Cerebellar cortex (tissue), 1 donor: ENCODE data around the gene CASZ1.
A peak's percentile ranks its signal among the peaks of the same experiment; 100 is the strongest.

Experiments used
- DNase-seq: peaks from one replicate; pipeline ENCODE4 v3.0.0-alpha.2; 2015; ENCODE audit warnings: low spot score

Gene CASZ1

DNA sequence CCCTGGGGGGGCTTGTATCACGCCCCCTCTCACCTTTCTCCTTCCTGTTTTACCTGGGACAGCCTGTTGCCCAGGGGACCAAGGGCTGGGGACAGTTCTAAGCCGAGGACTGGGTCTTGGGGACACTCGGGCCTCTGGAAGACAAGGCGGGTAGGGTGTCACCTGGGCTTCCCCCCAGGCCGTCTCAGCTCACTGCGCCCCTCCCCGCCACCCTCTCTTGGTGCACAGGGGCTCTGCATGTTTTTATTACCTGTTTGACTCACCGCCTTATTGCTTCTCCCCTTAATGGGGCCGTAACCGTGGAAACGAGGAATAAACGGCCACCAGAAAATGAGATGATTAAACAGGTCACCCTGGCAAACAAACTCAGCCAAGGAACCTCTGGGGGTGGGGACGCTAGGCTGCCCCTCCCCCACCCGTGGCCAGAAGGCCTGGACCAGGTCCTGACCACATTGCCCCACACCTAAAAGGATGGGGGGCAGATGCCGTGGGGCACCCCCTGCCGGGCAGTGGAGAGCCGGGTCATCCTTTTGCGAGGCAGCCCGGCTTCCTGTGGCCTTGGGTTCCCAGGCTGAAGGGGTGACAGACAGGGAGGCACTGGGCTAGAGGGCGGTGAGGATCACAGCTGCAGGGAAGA is 109.9 kb downstream of the CASZ1 start:
- DNase-seq, result no peak

DNA sequence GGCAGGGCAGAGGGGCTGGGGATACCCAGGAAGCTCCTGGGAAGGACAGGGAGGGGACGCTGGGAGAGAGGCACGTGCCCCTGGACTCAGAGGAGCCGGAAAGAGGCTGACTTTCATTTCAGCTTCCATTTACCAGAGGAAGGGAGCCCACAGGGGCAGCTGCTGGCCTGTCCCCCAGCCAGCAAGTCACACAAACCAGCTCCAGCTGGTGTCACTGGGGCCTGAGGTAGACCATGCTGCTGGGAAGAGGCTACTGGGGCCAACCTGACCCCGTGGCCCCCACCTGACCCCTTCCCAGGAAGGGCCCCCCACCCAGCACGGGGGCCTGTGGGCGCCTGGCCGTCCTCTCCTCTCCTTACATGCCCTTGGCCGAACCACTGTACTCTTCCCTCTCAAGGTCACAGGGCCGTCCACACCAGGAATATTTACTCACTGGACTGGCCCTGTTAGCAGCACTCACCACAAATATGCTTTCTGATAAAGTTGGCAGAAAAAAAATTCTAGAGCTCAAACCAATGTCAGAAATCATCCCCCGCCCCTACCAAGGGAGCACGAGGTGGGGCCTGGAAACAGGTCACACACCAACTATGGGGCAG is 110.5 kb downstream of the CASZ1 start:
- DNase-seq, result no peak

DNA sequence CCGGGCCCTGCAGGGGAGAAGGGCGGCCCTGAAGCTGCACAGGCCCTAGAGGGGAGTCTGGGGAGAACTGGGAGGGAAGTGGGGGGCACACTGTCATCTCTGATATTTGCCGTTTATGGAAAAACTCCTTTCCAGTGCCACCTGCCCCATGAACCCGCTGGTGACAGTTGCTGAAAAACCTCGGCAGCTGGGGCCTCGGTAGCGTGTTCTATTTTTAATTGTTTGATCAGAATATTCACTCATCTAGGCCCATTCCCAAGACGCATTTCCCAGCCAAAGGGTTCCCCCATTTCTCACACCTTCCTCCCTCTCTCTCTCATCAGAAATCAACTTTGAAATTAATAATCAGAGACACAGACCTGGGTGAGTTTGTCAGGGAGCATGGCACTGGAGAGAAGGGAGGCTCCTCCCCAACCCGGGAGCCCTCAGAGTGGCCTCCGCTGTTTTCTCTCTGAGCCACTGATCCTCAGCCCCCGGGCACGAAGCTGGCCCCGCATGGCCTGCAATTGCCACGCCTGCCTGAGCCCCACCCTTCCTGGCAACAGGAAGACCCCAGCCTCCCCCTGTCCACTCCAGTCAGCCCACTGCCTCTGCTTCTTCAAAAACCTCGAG is 111.1 kb downstream of the CASZ1 start:
- DNase-seq, result no peak

DNA sequence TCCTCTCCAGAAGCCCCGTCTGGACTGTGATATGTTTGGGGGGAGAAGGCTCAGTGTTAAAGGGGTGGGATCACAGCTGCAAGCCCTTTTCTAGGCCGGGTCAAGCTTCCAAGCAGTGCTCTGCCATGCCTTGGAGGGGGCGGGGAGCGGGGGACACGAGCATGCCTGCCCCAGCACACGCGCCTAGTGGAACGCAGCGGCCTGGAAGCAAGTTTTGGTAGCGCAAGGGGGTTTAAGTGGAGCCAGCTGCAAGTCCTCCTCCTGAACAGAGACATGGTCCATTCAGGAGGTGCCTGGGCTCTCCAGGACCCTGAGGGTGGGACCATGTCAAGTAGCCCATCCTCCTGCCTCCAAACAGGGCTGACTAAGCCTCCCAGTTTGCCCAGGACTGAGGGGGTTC is 112.2 kb downstream of the CASZ1 start:
- DNase-seq, result no peak

DNA sequence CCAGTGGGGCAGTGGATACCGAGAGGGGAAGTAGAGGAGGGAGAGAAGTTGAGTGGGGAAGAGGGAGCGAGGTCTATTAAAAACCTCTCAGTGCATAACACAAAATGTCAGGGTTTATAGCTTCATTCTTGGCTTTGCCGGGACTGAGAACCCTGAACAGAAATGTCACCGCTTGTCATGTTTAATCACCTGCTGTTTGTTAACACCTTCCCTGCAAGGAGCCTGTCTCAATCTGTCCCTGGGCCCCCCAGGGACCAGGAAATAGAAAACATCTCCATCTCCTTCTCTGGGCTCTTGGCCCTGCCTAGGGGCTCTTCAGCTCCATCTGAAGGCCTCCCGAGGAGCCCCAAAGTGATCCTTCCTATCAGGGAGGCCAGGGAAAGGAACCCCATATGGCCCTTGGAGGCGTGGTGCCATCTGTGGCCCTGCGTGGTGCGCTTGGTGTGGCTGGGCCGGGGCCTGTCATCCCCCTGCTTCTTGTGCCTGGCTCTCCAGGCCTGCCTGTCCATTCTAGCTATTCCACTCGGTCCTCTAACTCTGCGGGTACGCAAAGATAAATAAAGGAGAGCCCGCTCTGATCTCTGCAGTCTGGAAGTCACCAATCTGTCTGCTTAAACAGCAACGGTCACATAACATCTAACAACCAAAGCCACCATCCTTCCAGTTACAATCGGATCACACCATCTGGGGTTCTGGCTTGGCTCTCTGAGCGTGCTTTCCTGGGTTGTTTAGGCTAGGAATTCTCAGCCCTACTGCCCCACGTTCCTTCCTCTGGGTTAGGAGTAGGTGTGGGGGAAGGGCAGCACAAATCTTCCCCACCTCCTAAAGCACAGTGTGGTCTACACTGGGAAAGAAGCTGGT is 113.8 kb downstream of the CASZ1 start:
- peak; percentile 84 for DNase-seq

DNA sequence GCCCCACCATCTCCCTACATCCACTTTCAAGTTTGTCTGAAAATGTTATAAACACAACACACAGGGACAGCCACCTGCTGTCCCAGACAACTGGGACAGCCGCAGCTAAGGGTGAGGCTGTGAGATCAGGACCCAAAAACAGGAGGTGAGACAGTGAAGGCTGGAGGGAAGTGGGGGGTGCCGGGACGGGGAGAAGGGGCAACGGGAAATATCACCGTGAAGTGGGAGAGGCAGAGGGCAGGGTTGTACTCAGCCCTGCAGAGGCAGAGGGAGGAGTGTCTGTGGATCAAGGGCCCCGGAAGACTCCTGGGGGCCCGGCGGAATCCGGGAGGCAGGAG is 114.4 kb downstream of the CASZ1 start:
- DNase-seq, result no peak

DNA sequence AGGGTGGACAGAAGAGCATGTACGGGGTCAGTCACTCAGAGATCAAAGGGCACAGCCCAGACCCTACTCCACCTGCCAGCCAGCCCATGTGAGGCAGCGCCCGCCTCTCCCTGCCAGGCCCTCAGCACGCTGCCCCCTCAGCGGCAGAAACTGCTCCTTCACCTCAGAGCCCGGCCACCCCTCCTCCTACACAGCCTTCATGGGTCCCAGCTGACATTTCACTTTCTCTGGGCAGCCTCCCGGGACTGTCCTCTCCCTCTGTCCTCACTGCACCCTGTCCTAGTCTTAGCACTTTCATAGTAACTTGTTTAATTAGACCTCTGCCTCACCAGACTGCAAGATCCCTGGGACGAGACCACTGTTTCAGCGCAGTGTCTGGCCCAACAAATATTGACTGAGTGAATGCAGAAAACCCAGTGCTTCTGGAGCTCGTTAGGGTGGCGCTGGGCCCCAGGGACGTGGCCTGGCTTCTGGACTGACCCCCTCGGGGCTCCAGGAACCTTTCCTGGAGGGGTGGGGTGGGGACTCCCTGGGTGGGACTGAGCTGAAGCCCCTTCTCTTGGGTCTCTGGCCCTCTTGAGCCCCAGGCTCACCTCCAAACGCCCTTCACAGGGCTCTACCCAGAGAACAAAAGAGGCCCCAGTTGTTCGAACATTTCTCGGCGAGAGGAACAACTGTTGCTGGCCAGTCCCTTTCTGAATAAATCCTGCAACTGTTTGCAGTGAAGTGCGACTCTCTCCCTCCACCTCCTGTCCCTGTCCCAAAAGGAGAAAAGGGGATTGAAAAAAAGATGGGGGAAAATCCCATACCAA is 114.9 kb downstream of the CASZ1 start:
- DNase-seq, result no peak

DNA sequence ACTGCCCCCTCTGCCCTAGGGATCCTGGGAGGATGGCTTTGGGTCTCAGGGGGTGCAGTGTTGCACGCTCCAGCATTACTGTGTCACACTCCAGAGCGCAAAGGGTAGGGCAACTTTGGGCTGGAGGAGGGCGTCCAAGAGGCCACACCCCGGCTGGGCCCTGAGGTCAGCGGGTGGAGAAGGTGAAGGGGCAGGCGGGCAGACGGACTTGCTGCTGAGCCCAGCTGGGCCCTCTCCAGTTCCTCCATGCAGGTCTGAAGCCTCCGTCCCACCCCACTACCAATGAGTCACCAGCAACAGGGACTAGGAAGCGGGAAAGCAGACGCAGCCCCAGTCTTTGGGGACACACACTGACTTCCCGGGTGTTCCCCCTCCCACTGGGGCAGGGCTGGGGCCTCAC is 116.0 kb downstream of the CASZ1 start:
- no peak for DNase-seq

DNA sequence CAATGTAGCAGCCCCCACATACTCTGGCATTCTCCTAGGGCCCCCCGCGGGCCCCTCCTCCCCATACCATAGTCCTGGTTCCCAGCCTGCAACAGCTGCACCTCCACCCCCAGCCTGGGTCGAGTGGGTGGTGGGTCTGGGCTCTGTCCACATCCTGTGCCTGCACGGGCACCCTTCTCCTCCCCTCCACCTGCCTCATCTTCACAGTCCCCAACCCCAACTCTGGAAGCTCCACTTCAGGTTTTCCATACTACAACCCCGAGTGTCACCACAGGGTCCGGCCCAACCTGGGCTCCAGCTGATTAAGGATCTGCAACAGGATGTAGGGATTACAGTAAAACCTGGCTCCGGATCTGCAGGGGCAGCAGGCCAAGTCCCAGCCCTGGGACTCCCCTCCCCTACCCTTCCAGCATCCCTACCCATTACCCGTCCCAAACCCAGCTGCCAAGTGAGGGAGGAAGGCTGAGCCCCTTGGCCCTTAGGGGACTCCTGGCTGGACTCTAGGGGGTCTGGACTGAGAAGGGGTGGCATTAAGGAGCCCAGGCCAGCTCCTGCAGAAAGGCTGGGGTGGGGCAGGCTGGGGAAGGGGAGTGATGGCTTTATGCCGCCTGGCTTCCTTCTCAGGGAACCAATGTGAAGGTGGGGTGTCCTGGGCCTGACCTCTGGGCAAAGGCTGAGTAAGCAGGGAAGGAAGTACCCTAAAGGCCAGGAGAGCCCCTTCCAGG is 116.8 kb downstream of the CASZ1 start:
- DNase-seq, result peak; percentile 70

DNA sequence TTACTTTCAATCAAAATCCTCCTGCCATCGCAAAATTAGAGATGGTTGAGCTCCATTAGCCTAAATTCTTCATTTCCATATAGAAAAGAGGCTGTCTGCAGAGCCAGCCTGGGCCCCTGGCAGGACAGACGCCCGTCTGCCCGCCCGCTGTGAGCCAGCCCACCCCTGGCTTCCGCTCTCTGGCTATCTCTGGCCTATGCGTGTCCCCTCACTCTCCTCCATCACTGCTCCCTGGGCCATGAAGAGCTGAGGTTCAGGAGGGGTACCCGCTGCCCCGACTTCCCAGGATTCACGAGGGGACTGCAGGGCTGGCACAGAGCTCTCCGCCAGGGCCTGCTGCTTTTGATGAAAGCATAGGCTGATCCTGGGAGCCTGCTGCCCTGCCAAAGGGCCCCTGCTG is 117.6 kb downstream of the CASZ1 start:
- no peak for DNase-seq

DNA sequence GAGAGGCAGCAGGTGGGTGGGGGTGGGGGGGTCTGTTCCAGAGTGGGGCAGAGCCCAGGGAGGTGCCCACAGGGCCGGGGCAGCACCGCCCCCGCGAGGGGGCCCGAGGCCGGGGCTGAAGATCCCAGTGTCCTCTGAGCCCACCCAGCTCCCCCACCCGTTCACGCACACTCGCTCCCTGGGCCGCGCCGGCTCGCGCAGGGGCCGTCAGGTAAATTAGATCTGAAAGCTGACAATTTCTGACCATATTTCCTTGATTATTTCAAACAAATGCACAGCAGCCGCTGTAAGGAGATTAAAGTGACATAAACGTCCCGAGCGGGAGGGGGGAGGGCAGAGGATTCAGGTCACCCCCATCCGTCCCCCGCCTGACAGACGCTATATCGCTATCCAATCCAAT is 118.0 kb downstream of the CASZ1 start:
- no peak for DNase-seq

DNA sequence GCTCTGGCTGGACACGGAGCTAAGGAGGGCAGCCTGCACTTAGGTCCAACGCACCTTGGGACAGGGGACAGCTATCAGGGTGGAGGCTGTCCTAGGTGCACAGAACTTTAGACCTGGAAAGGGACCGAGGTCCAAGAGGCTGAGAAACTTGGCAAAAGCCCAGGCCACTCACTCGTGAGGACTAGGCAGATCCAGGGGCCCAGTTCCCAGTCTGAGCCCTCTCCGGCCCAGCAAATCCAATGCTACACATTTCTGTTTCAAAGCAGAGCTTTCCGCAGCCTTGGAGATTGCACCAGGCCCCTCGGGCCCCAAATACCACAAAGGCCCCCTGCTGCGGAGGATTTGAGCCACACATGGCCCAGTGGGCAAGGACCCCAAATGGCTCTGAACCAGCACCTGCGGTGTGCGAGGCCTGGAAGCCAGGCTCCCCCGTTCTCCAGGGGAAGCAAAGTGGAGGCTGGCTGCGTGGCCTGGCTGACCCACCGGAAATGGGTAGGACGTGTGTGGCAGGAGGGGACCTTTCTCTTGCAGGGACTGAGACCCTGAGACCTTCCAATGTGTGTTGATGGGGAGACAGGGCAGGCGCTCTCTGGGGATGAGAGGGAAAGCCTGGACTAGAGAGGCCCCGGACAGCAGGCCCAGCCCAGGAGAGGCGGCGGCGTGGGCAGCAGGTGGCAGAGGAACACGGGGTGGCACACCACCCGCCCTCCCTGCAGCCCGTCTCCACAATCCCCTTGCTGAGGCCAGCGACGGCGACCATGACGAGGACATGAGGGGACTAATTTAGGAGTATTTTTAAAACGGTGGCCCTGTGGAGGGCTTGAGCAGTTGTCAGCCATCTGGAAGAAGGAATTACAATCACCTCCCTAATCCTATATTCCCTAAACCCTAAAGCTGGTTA is 118.7 kb downstream of the CASZ1 start:
- no peak for DNase-seq

DNA sequence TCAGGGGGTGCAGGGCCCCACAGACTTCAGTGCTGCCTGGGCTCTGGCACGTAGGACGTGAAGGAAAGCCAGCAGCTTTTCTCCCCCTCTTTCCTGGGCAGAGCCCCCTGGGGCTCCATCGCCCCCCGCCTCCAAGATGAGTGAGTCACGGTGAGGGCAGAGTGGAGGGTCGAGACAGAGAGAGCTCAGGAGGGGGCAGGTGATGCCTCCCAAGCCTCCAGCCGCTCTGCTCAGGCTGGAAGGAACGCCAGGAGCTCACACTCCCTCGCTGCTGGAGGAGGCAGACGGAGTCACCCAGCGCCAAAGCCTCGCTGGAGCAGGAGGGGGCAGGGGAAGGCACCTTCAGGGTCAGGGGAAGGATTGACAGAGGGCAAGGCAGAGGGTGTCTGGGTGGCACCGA is 119.5 kb downstream of the CASZ1 start:
- DNase-seq, result no peak

DNA sequence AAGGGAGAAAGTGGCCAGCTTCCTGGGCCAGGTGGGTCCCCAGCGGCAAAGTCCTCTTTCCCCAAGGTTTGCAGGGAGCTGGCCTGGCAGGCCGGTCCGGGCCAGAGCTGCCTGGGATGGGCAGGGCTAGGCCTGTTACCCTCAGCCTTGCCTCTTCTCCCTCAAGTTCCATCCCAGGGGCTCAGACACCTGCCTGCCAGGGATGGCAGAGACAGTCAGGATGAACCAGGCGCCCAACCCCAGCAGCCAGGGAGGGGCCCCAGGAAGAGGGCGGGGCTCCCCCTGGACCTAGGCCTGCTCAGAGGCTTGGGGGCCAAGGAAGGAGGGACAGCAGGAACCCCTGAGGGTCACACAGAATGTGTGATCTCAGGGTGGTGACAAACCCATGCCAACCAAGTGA is 120.6 kb downstream of the CASZ1 start:
- DNase-seq, result no peak

DNA sequence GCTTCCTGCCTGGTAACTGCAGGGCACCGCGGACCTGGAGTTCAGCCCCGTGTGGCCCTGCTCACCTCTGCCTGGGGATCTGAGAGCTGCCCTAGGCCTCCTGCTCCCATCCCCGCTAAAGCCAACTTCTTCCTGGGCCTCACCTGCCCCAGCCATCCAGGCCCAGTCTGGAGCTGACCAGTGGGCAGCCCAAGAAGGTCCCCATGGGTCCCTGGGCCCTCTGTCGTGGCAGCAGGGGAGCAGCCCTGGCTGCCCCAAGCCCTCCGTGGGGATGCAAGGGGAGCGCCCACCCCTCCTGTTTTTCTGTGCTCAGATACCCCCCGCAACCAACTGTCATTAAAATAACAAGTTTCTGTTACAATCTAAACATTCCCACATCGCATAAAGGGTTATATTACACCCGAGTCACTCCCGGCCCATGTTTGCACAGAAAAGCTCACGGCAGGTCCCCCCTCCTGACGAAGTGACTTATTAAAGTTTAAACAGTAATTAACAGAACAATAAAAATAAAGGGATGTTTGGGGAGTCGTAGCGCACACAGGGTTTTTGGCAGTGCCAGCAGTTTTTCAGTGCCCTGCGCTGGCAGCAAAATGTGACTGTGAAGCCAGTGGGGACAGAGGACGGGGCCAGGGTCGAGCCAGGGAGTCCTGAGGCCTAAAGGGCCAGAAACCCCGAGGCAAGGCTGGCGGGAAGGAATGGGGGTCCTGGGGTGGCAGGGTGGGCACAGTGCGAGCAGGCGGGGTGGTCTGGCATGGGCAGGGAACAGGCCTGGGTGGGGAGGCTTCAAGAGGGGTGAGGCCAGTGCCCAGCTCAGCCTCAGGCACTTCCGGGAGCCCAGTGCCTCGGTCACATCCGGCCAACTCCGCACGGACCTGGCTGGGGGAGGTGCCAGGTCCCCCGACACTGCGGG is 121.5 kb downstream of the CASZ1 start:
- DNase-seq, result no peak

DNA sequence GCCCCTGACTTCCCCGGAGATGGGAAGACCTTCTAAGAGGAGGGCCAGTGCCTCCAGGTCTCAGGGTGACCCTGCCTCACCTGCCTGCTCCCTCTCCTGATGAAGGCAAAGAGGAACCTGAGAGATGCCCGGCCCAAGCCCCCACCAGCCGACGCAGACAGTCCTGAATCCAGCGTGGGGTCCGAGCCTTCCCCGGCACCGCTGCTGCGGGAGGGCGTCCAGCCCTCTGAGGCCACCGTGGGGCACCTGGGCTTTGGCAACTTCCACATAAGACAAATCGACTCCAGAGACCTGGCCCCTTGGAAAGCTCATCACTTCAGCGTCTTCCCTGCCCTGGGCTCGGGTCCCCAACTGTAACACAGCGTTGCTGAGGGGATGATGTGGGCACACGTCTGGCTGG is 122.2 kb downstream of the CASZ1 start:
- no peak for DNase-seq

DNA sequence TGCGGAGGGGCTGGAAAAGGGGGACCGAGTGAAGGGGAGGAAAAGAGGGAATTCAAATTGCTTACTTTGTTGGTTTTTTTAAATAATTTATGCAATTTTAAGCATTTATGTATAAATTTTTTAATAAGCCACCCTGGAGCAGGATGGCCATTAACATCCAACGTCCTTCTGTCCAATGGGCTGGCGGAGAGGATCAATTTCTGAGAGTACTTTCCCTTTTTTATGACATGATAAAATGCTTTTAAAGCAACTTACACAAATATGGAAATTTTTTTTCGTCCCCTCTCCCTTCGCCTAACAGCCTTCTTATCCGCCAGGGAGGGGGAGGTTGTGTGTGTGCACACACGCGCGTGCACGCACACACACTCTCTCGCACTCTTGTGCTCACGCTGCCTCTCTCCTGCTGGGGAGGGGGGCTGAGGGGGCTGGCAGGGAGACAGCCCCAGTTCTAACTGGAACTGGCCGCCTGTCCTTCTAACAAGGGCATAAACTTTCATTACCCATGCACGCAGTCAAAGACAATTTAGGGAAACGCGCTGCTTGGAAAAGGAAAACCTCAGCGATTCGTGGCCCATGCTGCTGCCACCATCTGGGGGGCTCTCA is 123.2 kb downstream of the CASZ1 start:
- DNase-seq, result no peak

DNA sequence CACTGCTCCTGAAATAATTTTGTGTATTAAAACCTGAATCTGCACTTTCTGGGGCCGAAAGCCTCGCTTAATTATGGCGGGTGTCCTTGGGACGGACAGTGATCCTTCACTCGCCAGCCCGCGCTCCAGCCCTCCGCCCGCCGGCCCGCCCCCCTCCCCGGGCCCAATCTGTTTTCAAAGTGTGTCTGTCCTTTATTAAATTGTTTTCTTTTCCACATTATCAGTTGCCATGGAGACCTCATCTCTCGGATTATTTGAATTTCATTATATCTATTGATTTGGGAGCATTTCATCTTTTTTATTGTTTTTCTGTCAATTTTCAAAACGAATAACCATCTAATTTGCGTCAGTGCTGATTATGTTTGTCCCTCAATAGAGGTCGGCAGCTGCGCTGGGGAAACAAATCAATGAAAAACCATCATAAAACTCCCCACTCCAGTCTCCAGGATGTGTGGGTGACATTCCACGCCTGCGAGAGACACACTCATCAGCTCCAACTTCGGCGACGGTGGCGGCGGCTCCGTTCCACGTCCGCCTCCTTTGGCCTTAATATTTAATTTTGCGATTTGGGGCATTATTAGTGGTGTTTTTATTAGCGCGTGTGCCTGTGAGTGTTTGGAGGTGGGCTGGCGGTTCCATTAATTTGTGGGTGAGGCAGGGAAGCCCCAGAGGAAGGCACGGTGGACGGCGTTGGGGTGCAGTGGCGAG is 123.9 kb downstream of the CASZ1 start:
- DNase-seq, result no peak
